CD4-positive, alpha-beta T cell treated with Interleukin-12 subunit alpha and Interleukin-12 subunit beta, for 1 hour (primary cell): ENCODE results near the gene TIMM50.
"Not testable (repeated sequence)": the region's sequence is repeated elsewhere in the genome, so short reads cannot be mapped to it uniquely, and the experiment has no call there.

Experiments
- DNase-seq: peaks from one replicate; pipeline ENCODE4 v3.0.0-alpha.2; 2020

Gene TIMM50

DNA sequence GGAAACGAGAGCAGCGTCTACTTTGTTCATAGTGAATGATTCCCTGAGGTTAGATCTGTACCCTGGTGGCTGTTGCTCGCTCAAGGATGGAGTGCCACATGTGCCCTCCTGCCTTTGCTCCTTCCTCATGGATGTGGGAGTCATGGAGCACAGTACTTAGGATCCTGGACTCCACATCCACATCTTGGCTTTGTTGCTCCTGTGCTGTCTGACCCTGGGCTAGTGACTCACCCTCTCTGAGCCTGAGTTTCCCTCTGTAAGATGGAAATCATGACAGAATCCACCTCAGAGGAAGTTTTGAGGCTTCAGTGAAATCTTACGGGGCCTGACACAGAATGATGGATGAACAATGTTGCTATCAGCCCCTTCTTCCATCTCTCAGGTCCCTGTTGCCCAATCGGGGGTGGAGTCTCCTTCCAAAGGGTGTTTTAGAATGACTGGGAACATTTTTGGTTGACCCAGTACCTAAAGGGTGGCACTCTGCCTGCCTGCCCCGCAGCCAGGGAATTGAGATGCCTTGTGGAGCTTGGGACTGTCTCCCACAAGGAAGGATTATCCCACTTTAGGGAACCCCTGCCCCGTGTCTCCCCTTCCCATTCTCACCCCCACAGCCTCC lies 9.8 kb upstream of the TIMM50 start:
- no peak for DNase-seq

DNA sequence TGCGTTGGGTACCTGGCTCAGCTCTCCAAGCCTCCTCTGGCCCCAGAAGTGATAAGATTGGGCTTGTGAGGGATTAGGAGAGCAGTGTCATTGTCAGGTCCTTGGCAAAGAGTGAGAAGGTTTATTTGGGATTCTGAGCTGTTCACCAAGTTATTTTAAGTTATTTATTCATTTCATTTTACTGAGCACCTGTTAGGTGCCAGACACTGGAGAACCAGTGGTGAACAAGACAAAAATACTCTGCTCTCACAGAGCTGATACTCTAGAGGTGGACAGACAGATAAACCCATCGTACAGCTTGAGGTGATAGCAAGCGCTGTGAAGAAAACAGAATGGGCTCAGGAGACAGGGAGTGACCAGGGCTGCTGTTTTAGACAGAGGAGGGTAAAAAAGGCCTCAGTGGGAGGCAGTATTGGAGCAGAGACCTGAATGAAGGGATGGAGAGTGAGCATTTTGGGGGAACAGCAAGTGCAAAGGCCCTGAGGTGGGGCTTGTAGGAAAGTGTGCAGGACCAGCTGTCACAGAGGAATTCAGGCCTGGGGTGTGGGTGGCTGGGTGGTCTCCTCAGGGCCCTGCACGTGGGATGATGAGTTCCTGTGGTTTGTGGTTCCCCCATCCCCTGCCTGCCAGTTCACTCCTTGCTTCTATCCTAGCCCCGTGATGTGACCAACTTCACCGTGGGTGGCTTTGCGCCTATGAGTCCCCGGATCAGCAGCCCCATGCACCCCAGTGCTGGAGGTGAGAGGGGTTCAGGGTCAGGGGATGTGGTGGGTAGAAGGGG lies 8.7 kb upstream of the TIMM50 start:
- DNase-seq, result no peak

DNA sequence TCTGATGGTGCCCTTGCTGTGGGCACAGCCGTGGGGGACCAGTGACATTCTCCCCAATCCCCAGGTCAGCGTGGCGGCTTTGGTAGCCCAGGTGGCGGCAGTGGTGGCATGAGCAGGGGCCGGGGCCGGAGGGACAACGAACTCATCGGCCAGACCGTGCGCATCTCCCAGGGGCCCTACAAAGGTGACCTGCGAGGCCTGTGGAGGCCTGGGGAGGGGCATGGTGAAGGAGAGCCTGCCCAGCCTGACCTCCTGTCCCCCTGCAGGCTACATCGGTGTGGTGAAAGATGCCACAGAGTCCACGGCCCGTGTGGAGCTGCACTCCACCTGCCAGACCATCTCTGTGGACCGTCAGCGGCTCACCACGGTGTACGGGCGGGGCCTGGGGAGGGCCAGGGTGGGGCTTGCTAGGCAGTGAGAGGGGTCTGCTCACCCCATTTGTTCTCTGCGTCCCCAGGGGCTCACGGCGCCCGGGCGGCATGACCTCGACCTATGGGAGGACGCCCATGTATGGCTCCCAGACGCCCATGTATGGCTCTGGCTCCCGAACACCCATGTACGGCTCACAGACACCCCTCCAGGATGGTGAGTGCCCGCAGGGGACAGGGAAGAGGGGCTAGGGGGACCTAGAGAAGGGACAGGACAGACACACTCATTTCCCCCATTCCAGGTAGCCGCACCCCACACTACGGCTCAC lies 7.7 kb upstream of the TIMM50 start:
- DNase-seq, result no peak

DNA sequence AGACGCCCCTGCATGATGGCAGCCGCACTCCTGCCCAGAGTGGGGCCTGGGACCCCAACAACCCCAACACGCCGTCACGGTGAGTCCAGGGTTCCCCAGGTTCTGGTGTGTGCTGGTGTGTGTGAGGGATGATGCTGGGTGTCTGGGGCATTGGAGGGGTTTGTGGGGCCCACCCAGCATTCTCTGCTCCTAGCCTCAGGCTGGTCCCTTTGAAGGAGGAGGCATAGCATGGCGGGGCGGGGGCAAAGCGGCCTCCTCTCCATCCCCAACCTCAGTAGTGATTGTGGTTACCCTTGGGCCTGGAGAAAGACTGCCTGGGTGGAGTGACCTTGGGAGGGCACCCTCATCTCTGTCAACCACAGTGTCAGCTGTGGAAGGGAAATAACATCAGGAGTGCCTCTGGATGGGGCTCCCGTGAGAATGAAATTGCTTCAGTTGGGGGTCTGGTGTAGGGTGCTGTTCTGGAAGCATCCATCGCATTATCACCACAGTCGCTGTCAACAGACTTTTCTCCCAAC lies 7.1 kb upstream of the TIMM50 start:
- DNase-seq, result no peak

DNA sequence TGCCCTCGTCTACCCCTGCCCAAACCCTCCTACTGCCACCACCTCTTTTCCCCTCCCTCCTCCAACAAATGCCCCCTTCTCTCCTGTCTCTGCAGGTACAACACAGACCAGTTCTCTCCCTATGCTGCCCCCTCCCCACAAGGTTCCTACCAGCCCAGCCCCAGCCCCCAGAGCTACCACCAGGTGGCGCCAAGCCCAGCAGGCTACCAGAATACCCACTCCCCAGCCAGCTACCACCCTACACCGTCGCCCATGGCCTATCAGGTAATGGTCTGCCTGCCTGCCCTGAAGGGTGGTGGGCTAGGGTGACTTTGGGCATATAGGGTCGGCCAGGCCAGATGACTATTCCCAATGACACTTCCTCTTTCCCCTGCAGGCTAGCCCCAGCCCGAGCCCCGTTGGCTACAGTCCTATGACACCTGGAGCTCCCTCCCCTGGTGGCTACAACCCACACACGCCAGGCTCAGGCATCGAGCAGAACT lies 6.5 kb upstream of the TIMM50 start:
- peak; percentile 76 for DNase-seq

DNA sequence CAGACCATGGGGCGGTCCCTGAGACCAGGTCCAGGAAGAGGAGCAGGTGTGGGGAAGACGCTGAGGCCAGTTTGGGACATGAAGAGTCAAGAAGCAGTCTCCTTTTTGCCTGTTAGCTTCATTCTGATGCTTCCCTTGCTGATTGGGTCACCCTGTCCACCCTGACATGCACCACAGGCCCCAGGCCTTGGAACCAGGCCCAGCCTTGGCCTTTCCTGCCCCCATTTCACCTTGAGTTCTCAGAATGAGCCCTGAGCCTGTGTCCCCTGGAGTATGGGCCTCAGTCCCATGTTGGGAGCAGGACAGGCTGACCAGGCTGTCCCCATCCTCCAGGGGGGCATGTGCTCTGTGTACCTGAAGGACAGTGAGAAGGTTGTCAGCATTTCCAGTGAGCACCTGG lies 4.9 kb upstream of the TIMM50 start:
- DNase-seq, result no peak

DNA sequence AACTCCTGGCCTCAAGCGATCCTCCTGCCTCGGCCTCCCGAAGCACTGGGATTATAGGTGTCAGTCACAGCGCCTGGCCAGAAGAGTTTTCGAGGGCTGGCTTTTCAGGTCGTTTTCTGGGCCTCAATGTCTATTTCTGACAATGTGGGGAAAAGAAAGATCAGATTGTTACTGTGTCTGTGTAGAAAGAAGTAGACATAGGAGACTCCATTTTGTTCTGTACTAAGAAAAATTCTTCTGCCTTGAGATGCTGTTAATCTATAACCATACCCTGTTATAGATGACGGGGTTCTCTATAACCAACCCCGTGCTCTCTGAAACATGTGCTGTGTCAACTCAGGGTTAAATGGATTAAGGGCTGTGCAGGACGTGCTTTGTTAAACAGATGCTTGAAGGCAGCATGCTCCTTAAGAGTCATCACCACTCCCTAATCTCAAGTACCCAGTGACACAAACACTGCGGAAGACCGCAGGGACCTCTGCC lies 1.3 kb upstream of the TIMM50 start:
- not testable (repeated sequence) for DNase-seq

DNA sequence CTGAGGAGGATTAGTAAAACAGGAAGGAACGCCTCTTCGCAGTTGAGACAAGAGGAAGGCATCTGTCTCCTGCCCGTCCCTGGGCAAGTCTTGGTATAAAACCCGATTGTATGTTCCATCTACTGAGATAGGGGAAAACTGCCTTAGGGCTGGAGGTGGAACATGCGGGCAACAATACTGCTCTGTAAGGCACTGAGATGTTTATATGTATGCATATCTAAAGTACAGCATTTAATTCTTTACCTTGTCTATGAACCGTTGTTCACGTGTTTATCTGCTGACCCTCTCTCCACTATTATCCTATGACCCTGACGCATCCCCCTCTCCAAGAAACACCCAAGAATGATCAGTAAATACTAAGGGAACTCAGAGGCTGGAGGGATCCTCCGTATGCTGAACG lies 722 bp upstream of the TIMM50 start:
- DNase-seq, result no peak

DNA sequence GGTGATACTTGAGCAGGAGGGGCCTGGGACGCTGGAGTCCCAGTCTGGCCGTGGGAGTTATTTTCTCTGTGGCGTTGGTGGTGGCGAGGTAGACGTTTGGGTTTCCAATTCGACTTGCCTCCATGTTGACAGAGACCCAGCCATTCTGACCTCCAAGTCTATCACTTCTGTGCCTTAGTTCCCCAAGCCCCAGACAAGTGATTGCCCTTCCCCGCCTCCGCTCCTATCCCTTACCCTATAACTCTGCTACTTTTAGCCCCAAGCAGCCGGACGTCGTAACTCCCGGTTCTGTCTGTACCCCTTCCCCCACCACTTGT lies 549 bp downstream of the TIMM50 start:
- DNase-seq, result no peak

DNA sequence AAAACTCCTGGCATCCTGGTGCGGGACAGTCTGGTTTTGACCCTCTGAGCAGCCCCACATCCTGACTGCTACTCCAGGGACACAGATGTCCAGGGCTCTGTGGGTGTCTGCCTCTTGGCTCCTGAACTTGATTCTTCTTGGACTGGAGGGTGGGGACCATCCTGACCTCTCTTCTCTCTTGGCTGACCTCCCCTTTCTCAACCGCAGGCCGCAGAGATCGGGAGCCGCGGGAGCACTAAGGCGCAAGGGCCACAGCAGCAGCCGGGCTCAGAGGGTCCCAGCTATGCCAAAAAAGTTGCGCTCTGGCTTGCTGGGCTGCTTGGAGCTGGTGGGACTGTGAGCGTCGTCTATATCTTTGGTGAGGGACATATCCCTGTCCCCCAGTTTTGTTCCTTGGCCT lies 1.0 kb downstream of the TIMM50 start:
- DNase-seq, result no peak

DNA sequence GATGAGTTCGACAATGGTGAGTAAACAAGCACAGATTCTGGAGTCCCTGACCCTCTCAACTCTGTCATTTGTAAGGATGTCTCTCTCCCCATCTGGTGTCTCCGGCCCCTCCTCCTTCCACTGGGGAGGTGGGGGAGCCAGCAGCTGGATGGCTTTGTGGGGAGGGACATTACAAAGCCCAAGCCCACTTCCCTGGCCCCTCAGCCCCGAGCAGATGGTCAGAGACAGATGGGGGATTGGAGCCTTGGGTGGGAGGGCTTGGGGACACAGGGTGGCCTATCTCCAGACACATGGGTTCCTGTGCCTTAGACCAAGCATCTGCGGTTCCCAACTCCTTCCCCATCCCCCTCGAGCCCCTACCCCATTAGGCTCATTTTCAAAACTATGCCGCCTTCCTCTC lies 2.5 kb downstream of the TIMM50 start:
- no peak for DNase-seq

DNA sequence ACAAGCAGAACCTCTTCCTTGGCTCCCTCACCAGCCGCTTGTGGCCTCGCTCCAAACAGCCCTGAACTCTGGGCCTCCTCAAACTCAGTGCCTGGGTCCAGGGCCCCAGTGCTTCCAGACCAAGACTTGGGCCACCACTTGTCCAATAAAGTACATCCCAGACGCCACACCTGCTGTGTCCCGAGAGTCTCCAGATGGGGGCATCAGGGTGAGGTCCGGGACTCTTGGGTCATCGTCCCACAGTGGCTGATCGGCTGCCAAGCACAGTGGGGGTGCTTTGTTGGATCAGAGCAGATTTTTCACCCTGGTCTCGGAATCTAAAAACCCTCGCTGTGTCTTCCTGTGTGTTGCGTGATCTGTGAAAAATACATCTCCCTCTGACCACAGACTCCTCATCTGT lies 9.1 kb downstream of the TIMM50 start:
- DNase-seq, result no peak

DNA sequence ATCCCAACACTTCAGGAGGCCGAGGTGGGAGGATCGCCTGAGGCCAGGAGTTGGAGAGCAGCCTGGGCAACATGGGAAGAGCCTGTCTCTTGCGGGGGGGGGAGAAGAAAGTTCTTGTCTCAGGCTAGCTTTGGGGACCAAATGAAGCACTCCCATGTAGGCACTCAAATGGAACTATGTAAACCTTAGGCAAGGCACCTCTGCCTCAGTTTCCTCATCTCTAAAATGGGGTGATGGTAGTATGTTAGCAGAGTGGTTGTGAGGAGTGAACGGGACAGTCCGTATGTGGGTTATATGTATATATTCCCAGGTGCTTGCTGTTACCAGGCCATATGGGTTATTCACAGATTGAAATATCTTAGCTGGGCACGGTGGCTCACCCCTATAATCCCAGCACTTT lies 11.6 kb downstream of the TIMM50 start:
- no peak for DNase-seq

DNA sequence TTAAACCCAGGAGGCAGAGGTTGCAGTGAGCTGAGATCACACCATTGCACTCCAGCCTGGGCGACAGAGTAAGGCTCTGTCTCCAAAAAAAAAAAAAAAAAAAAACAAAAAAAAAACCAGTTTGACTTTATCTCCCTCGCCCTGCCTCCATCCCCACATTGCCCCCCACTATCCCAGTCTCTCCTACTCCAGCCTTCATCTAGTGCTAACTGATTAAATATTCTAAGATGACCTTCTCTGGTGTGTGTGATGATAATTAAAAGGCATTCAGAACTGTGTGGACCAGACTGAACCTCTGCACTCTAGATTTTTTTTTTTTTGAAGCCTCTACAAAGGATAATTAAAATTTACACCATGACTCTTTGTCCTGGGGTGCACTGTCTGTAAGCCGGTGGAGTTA lies 12.2 kb downstream of the TIMM50 start:
- no peak for DNase-seq

DNA sequence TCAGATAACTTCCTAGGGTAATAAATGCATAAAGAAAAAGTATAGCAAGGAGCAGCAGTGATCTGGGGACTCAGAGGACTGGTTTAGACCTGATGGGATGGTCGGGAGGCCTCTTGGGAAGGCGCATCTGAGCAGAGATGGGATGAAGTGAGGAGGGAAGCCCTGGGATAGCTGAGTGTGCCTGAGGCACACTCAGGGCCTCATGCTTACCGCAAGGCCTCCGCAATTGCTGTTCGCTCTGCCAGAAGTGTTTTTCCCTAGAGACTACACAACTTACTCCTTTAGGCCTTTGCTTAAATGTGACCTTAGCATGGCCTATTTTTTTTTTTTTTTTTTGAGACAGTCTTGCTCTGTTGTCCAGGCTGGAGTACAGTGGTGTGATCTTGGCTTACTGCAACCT lies 14.0 kb downstream of the TIMM50 start:
- no peak for DNase-seq

DNA sequence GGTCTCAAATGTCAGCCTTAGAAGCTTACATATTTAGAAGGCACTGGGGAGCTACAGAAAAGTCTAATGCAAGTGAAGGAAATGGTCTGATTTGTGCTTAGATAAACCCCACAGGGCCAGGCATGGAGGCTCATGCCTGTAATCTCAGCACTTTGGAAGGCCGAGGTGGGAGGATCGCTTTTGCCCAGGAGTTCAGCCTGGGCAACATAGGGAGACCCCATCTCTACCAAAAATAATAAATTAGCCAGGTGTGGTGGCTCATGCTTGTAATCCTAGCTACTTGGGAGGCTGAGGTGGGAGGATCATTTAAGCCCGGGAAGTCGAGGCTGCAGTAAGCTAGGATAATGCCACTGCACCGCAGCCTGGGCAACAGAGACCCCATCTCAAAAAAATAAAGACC lies 15.4 kb downstream of the TIMM50 start:
- DNase-seq, result no peak

DNA sequence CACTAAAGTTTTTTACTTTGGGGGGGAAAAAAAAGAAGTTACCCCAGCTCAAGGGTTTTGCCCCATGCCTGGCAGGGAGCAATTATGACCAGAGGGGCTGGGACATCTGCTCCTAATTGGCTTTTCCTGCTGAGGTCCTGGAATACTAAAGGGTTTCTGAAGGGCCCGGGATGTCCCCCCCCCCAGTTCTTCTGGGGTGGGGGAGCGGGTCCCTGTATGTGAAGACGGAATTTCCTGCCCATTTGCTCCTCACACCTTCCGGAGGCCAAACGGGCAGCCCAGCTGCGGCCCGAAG lies 17.0 kb downstream of the TIMM50 start:
- DNase-seq, result no peak

DNA sequence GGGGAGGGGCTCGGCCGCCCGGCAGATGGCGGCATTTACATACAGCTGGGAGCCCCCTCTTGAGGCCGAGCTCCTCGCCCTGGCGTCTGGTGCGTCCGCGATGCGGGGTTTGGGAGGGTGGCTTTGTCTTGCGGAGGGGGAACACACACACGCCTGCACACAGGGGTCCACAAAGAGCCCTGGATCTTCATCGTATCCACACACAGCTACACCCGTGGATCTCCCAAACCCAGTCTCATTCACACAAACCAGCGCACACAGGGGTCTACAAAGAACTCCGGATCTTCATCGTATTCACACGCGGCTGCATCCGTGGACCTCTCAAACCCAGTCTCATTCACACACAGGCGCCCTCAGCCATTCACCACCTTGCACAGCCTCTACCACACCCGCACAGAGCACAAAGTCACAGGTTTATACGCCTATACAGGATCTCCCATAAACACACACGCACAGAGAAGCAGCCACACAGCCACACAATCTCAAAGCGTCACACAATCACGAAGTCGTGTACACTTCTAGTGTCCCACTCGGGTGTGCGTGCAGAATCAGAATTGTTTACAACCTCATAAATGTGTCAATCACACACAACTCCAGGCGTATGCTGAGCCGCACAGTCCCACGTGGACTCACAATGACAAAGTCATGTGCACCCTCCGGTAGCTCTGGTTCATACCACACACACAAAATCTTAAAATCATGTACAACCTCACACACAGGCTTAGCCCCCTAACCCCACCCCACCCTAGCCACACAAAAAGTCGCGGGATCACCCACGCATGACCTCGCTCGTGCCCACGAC lies 17.6 kb downstream of the TIMM50 start:
- DNase-seq, result no peak

DNA sequence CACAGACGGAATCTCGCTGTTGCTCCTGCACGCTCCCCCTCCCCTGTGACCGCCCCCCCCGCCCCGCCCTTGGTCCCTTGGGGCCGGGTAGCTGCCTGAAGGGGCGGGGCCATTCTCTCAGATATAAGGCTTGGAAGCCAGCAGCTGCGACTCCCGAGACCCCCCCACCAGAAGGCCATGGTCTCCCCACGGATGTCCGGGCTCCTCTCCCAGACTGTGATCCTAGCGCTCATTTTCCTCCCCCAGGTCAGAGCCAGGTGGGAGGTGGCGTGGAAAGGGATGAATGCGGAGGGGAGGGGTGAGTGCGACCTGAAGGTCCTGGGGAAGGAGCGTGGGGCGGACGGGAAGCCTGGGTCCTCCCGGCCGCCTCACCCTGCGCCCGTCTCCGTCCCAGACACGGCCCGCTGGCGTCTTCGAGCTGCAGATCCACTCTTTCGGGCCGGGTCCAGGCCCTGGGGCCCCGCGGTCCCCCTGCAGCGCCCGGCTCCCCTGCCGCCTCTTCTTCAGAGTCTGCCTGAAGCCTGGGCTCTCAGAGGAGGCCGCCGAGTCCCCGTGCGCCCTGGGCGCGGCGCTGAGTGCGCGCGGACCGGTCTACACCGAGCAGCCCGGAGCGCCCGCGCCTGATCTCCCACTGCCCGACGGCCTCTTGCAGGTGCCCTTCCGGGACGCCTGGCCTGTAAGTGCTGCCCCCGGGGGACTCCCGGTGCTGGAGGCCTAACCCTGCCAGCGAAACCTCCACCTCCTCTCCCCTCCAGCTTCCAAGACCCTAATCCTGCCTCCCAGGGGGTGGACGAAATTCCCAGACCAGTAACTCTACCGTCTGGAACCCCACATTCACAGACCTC lies 18.4 kb downstream of the TIMM50 start, which contains the start of gene DLL3:
Gene DLL3 (plus strand): TSS at position 150 of the 845 bp plus-strand sequence. CDS start 28 bp downstream, at position 178.
- no peak for DNase-seq

DNA sequence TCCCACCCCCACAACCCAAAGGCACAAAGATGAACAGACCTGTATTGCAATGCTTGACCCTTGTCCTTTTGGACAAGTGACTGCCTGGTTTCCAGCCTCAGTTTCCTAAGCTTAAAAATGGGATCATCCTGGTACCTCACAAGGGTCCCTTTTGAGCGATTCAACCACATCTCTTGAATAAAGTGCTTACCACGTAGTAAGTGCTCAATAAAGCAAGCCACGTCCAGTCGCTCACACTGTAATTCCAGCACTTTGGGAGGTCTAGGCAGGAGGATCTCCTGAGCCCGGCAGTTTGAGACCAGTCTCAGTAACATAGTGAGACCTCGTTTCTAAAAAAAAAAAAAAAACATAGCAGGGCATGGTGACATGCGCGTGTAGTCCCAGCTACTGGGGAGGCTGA lies 19.3 kb downstream of the TIMM50 start:
- no peak for DNase-seq

DNA sequence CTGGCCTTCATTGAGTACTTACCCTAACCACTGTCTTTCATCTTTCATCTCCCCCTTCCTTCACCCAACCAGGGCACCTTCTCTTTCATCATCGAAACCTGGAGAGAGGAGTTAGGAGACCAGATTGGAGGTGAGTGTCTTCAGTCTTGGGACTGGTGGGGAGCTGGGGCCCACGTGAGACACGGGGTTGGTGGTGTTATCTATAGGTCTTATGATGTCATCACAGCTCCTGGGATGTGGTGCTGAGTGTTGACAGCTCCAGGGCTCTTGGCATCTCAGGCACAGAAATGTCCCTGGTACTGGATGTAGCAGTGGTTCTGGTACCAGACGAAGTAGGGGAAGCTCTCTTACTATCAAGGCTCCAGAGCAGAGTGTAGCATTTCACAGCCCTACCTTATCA lies 19.9 kb downstream of the TIMM50 start:
- DNase-seq, result no peak

DNA sequence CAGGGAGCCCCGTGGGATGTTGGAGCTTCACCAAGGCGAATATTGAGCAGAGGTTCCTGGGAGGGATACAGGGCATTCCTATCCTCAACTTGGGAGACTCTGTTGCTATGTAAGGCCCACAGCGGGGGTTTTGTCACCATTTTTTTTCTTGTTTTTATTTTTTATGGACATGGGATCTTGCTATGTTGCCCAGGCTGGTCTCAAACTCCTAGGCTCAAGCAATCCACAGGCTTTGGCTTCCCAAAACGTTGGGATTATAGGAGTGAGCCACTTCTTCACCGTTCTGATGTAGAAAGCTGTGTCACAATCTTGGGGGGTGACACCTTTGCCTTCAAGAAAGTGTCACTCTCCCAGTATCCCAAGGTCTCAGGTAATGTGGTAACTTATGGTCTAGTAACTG lies 20.7 kb downstream of the TIMM50 start:
- no peak for DNase-seq
